ENCODE measurements around the gene TLK1. TPM values are rescaled to one million over a fixed set of nuclear protein-coding genes. Genes with fewer than 3 reads are reported as not detected.

TLK1 gene
- total RNA-seq, 2 donors from 2014 or later, result 27.8 to 62.4 TPM

DNA sequence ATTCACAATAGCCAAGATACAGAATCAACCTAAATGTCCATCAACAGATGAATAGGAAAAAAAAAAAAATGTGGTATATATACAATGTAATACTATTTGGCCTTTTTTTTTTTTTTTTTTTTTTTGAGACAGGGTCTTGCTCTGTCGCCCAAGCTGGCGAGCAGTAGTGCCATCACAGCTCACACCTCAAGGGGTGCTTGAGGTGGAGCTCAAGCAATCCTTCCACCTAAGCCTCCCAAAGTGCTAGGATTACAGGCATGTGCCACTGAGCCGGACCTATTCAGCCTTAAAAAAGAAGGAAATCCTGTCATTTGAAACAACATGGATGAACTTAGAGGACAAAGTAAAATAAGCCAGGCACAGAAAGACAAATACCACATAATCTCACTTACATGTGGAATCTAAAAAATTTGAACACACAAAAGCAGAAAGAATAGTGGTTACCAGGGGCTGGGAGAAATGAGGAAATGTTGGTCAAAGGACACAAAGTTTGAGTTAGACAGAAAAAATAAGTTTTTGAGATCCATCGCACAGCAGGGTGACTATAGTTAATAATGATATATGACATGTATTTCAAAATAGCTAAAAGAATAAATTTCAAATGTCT lies 26.0 kb downstream of the TLK1 start:
- ATAC-seq (ENCODE audit: insufficient number of reproducible peaks, low FRiP score, low read depth), result no peak
- H3K4me1 ChIP-seq (ENCODE audit: control insufficient read depth in 1 of 2, low read depth in 2 of 2), result peaks cover 10 to 37% of the 10 kb centered on the region in 2 donors

DNA sequence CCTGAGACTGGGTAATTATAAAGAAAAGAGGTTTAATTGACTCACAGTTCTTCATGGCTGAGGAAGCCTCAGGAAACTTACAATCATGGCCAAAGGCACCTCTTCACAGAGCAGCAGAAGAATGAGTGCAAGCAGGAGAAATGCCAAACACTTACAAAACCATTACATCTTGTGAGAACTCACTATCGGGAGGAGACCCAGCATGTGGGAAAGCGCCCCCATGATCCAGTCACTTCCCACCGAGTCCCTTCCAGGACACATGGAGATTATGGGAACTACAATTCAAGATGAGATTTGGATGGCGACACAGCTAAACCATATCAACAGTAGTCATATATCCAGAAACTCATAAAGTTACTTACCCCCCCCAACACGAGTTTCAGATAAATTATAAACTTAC lies 28.6 kb downstream of the TLK1 start:
- no peak overlapping the region for H3K4me3 ChIP-seq
- no peaks in the 10 kb centered on the region for H3K27me3 ChIP-seq (replicated peaks; ENCODE audit: insufficient read depth)
- H3K36me3 ChIP-seq, result no peaks in the 10 kb centered on the region
- H3K27ac ChIP-seq, result no peak overlapping the region
- TF ChIP-seq, protein P1, sequence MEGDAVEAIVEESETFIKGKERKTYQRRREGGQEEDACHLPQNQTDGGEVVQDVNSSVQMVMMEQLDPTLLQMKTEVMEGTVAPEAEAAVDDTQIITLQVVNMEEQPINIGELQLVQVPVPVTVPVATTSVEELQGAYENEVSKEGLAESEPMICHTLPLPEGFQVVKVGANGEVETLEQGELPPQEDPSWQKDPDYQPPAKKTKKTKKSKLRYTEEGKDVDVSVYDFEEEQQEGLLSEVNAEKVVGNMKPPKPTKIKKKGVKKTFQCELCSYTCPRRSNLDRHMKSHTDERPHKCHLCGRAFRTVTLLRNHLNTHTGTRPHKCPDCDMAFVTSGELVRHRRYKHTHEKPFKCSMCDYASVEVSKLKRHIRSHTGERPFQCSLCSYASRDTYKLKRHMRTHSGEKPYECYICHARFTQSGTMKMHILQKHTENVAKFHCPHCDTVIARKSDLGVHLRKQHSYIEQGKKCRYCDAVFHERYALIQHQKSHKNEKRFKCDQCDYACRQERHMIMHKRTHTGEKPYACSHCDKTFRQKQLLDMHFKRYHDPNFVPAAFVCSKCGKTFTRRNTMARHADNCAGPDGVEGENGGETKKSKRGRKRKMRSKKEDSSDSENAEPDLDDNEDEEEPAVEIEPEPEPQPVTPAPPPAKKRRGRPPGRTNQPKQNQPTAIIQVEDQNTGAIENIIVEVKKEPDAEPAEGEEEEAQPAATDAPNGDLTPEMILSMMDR (IDR thresholded peaks at IDR 0.05), result no peak
- H3K4me1 ChIP-seq (ENCODE audit: control insufficient read depth in 1 of 2, low read depth in 2 of 2), result peaks cover 10 to 23% of the 10 kb centered on the region in 2 donors
- no peak for DNase-seq (ENCODE audit: low spot score)
- H3K9me3 ChIP-seq, result no peaks in the 10 kb centered on the region
- no peak for ATAC-seq (ENCODE audit: insufficient number of reproducible peaks, low FRiP score, low read depth)

More for the DNA sequence above, 26.0 kb downstream of the TLK1 start:
- H3K36me3 ChIP-seq, result no peaks in the 10 kb centered on the region
- DNase-seq (ENCODE audit: low spot score), result no peak
- H3K4me3 ChIP-seq, result no peak overlapping the region
- no peaks in the 10 kb centered on the region for H3K9me3 ChIP-seq
- no peak overlapping the region for H3K27ac ChIP-seq
- no peaks in the 10 kb centered on the region for H3K27me3 ChIP-seq (replicated peaks; ENCODE audit: insufficient read depth)
- TF ChIP-seq, protein P1 (IDR thresholded peaks at IDR 0.05), result no peak

DNA sequence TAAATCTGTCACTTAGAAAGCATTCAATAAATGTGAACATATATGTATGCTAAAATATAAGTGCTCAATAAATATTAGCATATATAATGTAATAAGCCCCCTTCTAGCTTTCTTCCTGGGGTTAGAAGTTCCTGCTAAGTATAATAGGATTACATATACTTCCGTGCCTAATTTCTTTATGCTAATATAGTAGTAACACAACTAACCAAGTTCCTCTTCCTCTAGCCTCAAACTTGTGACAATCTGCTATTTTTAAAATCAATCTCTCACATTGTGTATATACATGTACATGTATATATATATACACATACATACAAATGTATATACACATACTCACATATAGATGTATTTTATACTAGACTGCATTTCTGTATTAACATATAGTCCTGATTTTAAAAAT lies 32.2 kb downstream of the TLK1 start:
- Histone ChIP-seq H3K27me3 (replicated peaks; ENCODE audit: insufficient read depth) (no peaks in the 10 kb centered on the region), H3K27ac (no peak overlapping the region), H3K9me3 (no peaks in the 10 kb centered on the region), H3K36me3 (no peaks in the 10 kb centered on the region), H3K4me1 (ENCODE audit: control insufficient read depth in 1 of 2, low read depth in 2 of 2) (peaks cover 10 to 15% of the 10 kb centered on the region in 2 donors), H3K4me3 (no peak overlapping the region)
- ATAC-seq (ENCODE audit: insufficient number of reproducible peaks, low FRiP score, low read depth) (no peak), DNase-seq (ENCODE audit: low spot score) (no peak)
- TF ChIP-seq, protein P1 (IDR thresholded peaks at IDR 0.05), result no peak

DNA sequence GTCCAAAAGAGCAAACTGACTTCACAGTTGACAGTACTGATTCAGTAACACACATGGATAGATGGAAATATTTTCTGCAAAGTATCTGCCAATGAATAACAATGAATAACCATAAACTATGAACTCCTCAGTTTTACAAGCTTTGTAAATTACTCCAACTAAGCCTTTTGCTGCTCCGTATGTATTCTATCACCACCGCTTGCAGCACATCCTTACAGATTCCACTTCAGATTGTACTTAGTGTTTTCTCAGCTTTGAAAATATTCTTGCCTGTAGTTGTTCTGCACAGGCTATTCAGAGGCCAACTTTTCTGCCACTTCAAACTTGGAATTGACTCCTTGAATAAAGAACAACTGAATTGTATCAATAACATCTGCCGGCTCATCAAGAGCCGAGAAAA lies 36.2 kb downstream of the TLK1 start:
- Histone ChIP-seq H3K27ac (no peak overlapping the region), H3K27me3 (replicated peaks; ENCODE audit: insufficient read depth) (no peaks in the 10 kb centered on the region), H3K4me3 (no peak overlapping the region), H3K4me1 (ENCODE audit: control insufficient read depth in 1 of 2, low read depth in 2 of 2) (peaks cover 0 to 5% of the 10 kb centered on the region in 2 donors), H3K9me3 (no peaks in the 10 kb centered on the region), H3K36me3 (no peaks in the 10 kb centered on the region)
- no peak for ATAC-seq (ENCODE audit: insufficient number of reproducible peaks, low FRiP score, low read depth)
- TF ChIP-seq, protein P1 (IDR thresholded peaks at IDR 0.05), result no peak
- DNase-seq (ENCODE audit: low spot score), result no peak

- Histone ChIP-seq H3K27me3 (replicated peaks; ENCODE audit: insufficient read depth) (no peaks in the 10 kb centered on the region), H3K4me1 (ENCODE audit: control insufficient read depth in 1 of 2, low read depth in 2 of 2) (no peaks in the 10 kb centered on the region), H3K4me3 (no peak overlapping the region), H3K9me3 (no peaks in the 10 kb centered on the region), H3K27ac (no peak overlapping the region), H3K36me3 (no peaks in the 10 kb centered on the region)
- TF ChIP-seq, protein P1 (IDR thresholded peaks at IDR 0.05), result no peak
- DNase-seq (ENCODE audit: low spot score) (no peak), ATAC-seq (ENCODE audit: insufficient number of reproducible peaks, low FRiP score, low read depth) (no peak)
Measured at GRCh38 chr2:171109571-171109970, 51.1 kb downstream of the TLK1 start.
